HG03066 (cell line): ENCODE measurements around the gene GOLGA8J.
"Not testable (repeated sequence)": the region's sequence is repeated elsewhere in the genome, so short reads cannot be mapped to it uniquely, and the experiment has no call there.

Experiments used
- ATAC-seq: cut with Tn5 transposase; IDR thresholded peaks from one replicate; pipeline ENCODE4 v1.9.1; 2021; ENCODE audit warnings: low read depth; ENCODE audit not compliant: unreplicated experiment

Gene GOLGA8J

DNA sequence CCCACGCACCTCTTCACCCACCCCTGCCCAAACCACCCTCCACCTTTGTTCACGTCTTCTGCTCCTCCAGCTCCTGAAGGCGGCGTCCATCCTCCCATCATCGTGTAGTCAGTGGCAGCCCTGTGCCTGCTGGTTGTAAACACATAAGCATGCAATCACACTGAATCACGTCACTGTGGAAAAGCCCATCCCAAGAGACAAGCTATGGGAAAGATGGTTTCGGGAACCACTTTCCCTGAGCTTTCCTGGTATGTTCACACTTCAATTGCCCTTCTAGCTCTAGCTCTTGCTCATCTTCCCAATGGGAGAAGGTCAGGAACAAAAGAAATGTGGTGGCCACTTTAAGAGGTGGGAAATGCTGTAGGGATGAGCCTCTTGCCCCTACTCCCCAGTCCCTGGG is 14.4 kb upstream of the GOLGA8J start:
- ATAC-seq = no peak

- ATAC-seq = no peak
Measured at GRCh38 chr15:30072630-30073029, 10.1 kb upstream of the GOLGA8J start.

GRCh38 chr15:30073915-30074314 is 8.8 kb upstream of the GOLGA8J start:
- ATAC-seq = no peak

DNA sequence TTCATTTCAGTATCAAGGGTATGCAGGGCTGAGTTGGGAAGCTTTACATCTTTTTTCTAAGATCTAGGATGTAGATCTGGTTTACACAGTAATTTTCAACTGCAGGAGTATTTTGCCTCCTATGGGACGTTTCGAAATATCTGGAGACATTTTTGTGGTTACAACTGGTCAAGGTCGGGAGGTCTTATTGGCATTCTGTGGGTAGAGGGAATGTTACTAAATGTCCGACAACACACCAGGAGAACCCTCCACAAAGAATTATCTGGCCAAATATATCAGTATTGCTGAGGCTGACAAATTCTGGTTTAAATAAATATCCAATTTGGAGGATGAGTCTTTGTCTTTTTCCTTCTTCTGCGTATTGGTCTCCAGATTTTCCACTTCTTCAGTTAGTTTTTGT is 1.9 kb upstream of the GOLGA8J start:
- ATAC-seq = not testable (repeated sequence)

GRCh38 chr15:30097827-30098226 is 15.1 kb downstream of the GOLGA8J start:
- ATAC-seq = not testable (repeated sequence)

DNA sequence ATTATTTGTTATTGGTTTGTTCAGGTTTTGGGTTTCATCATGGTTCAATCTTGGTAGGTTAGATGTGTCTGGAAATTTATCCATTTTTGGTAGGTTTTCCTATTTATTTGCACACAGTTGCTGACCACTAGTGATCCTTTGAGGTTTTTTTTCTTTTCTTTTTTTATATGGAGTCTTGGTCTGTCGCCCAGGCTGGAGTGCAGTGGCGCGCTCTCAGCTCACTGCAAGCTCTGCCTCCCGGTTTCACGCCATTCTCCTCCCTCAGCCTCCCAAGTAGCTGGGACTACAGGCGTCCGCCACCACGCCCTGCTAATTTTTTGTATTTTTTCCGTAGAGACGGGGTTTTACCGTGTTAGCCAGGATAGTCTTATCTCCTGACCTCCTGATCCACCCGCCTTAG is 20.1 kb downstream of the GOLGA8J start:
- not testable (repeated sequence) for ATAC-seq

DNA sequence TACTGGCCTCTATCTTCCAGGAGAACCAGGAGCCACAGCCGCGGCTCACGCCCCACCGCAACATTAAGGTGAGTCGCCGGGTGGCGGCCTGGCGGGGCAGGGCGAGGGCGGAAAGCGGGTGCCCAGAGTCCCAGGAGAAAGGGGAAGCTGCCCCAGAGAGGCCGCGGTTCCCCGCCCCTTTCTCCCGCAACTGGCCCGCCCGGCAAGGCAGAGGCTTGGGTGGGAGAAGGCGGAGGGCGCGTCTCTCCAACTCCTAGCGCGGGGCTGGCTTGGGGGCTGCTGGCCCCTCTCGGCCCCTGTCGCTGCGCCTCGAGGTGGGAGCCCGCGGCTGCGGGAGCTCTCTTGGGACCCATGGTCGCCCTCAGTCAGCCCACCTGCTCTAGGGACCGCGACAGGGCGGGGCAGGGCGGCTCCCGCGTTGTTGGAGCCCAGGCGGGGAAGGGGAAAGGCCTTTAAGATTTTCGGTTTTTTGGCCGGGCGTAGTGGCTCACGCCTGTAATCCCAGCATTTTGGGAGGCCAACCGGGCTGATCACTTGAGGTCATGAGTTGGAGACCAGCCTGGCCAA is 21.3 kb downstream of the GOLGA8J start:
- ATAC-seq = not testable (repeated sequence)

DNA sequence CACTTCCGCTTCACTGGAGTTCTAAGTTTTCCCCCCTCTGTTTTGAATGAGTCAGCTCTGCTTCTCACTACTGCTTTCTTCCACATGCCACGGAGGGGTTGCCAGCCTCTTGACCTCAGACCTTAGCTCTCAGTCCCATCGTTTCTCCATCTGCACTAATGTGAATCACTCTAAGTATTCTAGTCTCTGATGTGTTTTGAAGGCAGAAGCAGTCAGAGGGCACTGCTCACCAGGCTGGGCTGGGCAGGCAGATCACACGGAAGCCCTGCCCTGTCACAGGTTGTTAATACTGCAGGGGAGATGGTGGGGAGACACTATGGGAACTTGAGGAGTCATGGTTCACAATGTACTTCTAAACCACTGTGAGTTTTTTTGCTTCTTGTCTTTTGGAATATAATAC is 27.8 kb downstream of the GOLGA8J start:
- ATAC-seq = not testable (repeated sequence)

- not testable (repeated sequence) for ATAC-seq
Measured at GRCh38 chr15:30130066-30130465, 47.3 kb downstream of the GOLGA8J start.

GRCh38 chr15:30134751-30135150 is 52.0 kb downstream of the GOLGA8J start, which contains the start of gene GOLGA8T:
Gene GOLGA8T, plus strand, starts transcription at chr15:30135051. Its CDS starts 98 bp downstream, at chr15:30135149.
- not testable (repeated sequence) for ATAC-seq
